NCI-H1105 treated with DMSO at 0.1 percent for 48 hours (cell line): ENCODE results near the gene KCNK17.

Experiments
- DNase-seq: peaks from one replicate; lab custom pipeline; 2025; lab: John Stamatoyannopoulos, UW

Gene KCNK17

GRCh38 chr6:39335780-39336545, 21.7 kb upstream of the KCNK17 start:
- no peak for DNase-seq

GRCh38 chr6:39333644-39334438, 19.6 kb upstream of the KCNK17 start:
- no peak for DNase-seq

GRCh38 chr6:39330476-39330875, 16.3 kb upstream of the KCNK17 start:
- peak; percentile 80 for DNase-seq

- DNase-seq: no peak
Measured at GRCh38 chr6:39330057-39330456, 15.8 kb upstream of the KCNK17 start.

GRCh38 chr6:39328066-39328465, 13.8 kb upstream of the KCNK17 start:
- DNase-seq: no peak

- no peak for DNase-seq
Measured at GRCh38 chr6:39327507-39327906, 13.3 kb upstream of the KCNK17 start.

GRCh38 chr6:39322306-39322850, 8.2 kb upstream of the KCNK17 start, which contains the start of gene KCNK16:
TSS of gene KCNK16 (minus strand) at chr6:39322702. CDS start at chr6:39322540, 162 bp downstream.
- DNase-seq: no peak

- DNase-seq: no peak
Measured at GRCh38 chr6:39321761-39322160, 7.5 kb upstream of the KCNK17 start.

GRCh38 chr6:39320363-39320984, 6.3 kb upstream of the KCNK17 start:
- no peak for DNase-seq

GRCh38 chr6:39319621-39320362, 5.6 kb upstream of the KCNK17 start:
- no peak for DNase-seq

GRCh38 chr6:39317256-39317655, 3.0 kb upstream of the KCNK17 start:
- no peak for DNase-seq

GRCh38 chr6:39313526-39314272, 520 bp downstream of the KCNK17 start:
- no peak for DNase-seq

GRCh38 chr6:39312912-39313525, 1.2 kb downstream of the KCNK17 start:
- DNase-seq: no peak

GRCh38 chr6:39310542-39310941, 3.7 kb downstream of the KCNK17 start:
- DNase-seq: no peak

GRCh38 chr6:39309942-39310531, 4.2 kb downstream of the KCNK17 start:
- peak; percentile 50 for DNase-seq

- no peak for DNase-seq
Measured at GRCh38 chr6:39307462-39307861, 6.8 kb downstream of the KCNK17 start.

- no peak for DNase-seq
Measured at GRCh38 chr6:39304951-39305350, 9.3 kb downstream of the KCNK17 start.

GRCh38 chr6:39303425-39304153, 10.6 kb downstream of the KCNK17 start:
- DNase-seq: no peak

- DNase-seq: peak; percentile 67
Measured at GRCh38 chr6:39302669-39303424, 11.4 kb downstream of the KCNK17 start.
